DMS79 treated with DMSO at 0.1 percent for 48 hours (cell line): Measurements from ENCODE around the gene HIPK2.

Experiments used
- DNase-seq: peaks from one replicate; lab custom pipeline; 2025; lab: John Stamatoyannopoulos, UW

Gene HIPK2

DNA sequence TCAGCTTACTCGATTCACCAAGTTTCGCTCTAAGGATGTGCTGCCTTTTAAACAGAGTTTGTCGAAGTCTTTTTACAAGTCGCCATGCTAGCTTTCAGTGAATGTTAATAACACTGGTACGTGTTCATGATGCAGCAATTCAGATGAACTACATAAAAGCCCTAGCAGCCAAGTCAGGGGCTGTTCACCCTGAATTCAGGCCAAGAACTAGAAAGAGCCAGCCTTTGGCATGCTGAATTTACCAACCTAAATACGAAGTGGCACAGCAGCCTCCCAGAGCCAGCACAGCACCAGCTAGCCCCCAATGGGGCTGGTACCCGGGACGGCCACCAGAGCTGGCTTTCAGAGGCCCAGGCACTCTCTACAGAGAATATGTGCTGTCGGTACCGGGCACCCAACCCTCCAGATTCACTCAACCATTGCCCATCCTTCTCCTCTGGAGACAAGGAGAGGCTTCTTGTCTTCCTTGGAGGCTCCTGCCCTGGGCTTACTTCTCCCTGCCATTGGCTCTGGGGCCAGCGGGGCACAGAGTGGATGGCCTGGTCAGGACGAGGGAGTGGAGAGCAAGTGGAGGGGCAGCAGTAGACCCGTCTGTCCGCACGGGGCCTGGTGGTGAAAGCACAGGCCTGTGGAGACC, 64.2 kb downstream of the HIPK2 start:
- no peak for DNase-seq

DNA sequence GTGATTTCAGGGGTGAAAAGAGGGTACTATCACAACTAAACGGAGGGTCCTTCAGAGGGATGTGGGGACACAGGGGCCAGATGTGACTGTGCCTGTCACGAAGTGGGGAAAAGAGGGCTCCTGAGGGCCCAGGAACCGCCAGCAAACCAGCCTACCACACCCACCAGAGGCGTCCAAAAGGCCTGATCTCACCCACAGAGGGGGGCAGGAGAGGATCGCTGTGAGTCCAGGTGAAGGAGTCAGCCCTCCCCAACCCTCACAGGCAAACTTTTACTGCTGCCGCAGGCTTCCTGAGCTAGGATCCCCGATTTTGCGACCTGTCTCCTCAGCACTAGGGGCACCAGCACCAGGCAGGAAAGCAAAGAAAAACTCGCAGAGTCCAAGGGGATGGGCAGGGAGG, 64.7 kb downstream of the HIPK2 start:
- DNase-seq: no peak

DNA sequence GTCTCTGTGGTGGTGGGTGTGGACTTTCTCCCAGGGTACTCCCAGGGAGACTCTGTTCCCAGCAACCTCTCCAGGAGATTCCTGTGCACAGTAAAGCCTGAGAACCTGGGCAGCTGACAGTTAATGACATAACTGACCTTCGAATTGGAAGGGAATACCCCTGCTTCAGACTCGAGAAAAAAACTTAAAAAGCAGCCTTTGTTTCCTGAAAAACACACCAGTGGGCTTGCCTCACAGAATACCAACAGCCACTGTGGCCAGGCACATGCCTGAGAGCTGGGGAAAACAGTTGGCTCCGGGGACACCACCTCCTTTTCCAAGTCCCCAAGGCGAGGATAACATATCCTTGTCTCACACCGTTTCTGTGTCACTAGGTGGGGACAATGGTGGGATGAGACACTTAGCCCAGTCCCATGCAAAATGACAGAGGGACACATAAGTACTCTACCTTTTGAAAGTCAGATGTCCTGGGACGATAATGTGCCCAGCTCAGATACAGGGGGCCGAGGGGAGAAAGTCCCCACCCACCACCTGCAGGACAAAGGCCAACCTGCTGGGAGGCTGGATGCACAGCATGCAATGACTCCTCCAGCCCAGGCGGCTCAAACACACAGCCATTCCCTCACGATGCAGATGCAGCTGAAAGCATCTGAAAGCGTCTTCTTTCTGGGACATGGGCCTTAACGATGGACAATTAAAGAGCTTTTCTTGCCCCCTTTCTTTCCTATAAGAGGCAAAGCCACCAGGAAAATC, 65.6 kb downstream of the HIPK2 start:
- no peak for DNase-seq

DNA sequence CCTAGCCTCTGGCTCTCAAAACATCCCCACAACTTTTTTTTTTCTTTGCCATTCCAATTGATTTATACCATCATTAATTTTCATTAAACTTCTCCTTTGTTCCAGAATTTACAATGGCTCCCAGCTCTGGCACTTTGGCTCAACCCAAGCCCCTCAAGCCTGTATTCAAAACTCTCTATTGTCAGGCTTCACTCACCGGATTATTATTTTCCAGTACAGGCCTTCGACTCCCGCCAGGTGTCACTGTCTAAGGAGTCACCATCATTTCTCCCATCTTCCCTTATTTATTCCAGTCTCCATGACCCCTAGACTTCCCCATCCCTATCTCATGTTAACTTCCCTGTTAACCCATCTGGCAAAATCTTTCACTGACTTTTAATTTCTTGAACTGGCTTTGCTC, 67.8 kb downstream of the HIPK2 start:
- no peak for DNase-seq

DNA sequence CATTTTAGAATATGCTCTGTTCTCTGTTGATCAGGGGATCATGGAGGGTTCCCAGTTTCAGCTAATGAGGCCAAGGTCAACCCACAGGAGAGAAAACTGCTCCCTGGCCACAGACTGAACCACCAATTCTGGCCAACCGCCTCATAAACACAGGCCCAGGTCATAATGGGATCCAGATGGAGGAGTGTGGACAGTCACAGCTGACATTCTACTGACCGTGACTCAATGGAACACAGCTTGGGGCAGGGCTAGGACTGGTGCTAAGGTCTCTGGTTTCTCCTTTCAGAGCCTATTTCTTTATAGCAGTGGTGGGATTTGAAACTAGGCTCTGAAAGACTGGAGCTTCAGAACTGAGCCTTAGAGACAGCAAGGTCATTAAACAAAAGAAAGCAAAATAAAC, 68.3 kb downstream of the HIPK2 start:
- DNase-seq: no peak

DNA sequence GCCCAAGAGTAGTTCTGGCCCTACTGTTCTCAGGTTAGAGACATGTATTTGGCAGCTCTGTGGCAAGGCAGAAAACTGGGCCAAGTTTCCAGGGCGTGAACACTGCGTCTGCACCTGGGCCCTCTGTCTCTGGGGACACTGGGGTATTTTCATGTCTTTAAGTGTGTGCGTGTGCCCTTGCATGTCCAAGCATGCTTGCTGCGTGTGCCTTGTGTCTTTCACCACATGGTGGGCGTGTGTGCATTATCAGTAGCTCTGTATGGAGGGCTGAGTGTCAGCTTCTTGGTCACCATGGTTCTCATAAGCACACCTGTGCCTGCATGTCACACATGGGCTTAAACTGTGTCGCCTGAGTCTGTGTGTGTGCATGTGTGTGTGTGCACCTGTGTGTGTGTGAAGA, 69.3 kb downstream of the HIPK2 start:
- no peak for DNase-seq

DNA sequence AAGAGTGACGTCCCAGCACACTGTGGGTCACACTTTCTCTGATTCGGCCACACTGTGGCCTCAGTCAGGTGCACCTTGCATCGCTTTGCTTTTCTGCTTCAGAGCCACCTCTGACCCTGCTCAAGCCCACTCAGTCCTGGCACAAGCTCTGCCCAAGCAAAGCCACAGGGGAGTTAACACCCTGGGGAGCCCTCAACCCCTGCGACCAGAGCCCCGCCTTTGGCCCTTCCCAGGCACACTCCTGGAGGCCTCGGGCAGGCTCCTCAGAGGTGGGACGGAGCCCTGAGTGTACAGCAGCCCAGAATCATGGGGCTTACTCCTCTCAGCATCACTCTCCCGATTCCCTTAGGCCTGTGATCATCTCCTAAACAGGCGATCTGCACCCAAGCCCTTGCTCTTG, 71.0 kb downstream of the HIPK2 start:
- DNase-seq: no peak

DNA sequence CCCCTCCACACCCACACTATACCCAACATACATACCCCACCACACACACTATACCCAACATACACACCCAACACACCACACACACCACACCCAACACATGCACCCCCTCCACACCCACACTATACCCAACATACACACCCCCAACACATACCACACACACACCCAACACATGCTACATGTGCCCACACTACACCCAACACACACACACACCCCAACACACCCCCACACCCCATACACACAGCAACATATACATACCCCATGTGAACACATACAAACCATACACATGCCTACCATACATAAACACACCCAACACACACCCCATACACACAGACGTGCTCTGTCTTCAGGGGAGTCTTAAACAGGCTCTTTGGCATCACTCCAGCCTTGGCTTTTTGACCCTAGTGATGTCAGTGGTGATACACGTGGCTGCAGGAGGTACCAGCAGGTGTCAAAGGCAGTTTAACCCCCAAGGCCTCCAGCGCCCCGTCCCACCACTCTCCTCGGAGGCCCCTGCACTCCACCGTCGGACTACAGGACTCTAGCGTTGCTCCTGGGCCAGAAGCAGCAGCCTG, 73.4 kb downstream of the HIPK2 start:
- no peak for DNase-seq

DNA sequence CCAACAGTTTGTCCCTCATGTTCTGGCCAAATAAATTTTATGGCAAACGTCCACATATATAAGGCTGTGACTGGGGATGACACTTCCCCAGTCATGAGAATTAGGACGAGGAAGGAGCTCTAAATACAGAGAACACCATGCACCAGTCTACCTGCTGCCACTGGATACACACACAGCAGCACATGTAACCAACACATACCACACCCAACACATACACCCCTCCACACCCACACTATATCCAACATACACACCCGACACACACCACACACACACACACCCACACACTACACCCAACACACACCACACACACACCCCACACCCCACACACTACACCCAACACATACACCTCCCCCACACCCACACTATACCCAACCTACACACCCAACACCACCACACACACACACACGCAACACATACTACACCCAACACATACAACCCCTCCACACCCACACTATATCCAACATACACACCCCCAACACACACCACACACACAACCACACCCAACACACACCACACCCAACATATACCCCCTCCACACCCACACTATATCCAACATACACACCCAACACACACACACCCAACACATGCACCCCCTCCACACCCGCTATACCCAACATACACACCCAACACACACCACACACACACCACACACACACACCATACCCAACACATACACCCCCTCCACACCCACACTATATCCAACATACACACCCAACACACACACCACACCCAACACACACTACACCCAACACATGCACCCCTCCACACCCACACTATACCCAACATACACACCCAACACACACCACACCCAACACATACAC, 74.1 kb downstream of the HIPK2 start:
- no peak for DNase-seq

DNA sequence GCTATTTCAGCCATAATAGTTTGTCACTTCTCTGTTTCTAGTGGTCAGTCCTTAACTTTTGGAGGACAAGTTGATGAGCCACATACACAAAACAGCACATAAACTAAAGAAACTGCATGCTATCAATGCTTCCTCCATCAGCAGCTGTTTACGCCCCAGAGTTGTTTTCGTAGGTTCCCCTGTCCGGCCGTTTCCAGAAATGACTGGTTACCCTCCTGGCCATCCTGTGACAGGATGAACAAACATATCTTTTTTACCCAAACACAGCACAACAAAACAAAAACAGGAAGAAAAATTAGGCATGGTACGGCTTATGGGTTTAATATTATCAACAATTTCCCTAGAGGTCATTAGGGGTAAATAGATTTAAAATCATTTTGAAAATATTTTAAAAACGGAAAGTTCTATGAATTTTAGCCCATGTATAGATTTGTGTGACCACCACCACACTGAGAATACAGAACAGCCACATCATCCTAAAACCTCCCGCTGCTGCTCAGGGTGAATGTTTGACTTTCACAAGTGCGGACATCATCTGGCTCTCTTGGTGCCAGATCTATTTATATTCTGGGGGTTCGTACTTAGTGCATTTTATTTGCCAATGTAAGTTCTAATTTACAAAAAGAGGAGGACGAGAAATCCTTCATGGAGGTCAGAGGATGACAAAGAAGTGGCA, 74.8 kb downstream of the HIPK2 start:
- no peak for DNase-seq

DNA sequence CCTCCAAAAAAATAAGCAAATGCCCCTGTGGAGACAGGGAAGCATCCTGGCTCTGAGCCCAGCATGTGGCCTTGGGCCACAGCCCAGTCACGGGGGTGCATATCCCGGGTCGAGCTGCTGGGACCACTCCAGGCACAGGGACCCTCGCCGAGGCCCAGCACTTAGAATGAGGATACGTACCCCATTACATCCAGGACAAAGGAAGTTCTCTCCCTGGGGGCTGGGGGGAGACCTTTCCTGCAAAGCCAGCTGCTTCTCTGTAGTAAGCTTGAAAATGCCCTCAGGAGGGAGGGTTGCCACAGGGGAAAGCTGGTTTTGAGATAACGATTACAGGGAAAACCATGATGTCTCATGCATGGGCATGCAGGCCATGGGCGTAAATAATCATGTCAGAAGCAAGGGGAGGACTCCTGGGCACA, 75.5 kb downstream of the HIPK2 start:
- DNase-seq: peak; percentile 22

DNA sequence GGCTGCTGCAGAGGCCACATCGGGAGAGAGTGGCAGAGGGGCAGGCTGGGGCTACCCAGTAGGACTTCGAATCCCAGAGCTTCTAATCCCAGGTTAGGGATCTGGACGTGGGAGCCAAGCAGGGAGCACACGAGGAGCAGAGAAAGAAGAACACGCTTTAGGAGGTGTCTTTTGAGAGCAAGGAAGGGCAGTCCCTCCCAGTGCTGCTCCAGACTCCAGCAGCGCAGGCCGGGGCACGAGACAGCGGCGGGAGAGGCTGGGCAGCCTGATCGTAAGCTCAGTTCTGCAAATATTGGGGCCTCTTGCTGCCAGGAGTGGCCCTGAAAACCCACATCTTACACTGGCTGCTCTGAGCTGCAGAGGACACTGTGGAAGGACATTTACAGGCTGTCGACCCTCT, 75.9 kb downstream of the HIPK2 start:
- no peak for DNase-seq

DNA sequence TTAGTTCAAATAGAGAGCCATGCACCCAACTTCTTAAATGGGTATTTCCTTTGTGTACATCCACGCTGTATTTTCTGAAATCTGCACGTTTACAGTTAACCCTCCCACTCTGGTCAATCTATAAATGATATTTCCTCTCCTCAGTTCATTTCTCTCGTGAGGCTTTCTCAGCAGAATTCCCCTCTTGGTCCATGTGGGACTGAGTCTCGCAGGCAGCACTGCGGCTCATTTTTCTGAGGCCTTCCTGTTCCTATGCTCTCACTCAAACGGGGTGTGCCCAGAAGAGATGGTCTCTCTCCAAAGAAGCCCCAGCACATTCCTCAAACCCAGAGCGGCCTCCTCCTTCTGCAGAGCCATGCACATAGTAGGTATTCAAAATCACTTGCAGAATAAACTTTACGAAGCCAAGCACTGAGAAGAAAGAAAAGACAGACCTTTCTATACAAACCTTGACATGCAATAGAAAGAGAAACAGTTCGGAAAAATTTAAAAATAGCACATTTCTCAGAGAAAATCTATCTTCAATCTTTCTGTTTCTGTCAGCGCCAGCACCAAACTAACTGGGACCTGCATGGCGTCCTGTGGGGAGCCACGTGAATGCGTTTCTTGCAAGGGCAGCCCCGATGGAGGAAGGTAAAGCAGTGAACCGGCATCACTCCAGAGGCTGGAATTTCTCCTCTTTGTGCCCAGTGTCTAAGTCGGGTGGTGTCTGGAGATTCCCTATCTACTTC, 77.1 kb downstream of the HIPK2 start:
- no peak for DNase-seq

DNA sequence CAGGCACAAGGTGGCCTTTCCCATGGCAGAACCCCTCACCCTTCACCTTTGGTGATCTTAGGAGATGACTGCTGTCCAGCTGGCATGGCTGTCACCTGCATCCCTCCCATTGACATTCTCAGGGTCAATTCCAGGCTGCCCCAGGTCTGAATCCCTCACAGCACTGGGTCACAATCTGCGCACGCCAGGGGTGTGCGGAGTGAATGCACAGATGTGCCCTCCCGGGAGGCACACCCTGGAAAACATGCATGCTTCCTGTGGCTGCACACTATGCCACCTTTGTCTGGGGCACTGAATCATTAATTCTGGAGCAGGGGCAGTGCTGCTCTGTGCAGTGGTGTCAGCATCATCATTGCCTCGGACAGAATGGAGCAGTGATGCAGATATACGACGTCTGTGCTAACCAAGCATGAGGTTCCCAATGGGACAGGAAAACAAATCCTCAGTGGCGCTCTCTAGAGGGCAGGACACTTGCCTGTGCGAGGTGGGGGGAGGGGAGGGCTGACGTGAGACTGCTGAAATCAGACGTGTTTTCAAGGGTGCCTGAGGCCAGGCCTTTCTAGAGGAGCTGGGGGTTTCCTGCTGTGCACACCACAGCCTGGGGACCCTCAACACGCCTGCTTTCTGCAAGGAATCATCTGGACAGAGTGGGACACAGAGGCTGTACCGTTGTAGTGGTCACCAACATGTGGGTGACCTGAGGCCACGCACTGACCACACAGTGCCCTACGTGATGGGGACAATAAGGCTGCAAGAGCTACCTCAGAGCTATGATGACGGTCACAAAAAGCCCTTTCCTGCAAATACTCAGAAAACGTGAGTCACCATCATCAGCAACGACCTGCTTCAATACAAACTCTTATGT, 77.9 kb downstream of the HIPK2 start:
- no peak for DNase-seq

DNA sequence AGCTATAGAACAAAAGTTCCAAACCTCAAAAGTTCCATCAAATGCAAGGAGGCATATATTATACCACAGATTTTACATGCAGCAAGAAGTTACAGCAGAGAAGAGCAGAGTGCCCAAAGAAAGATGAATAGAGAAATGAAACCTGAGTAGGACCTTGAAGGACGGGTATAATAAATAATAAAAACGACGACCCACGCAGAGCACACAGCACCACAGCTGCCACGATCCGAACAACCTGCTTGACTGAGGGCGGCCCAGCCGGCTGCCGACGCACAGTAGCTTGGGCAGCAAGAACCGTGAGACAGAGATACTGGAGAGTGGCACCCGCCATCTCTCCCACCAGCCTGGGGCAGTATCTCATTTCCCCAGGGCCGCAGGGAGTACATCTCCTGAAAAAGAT, 79.0 kb downstream of the HIPK2 start:
- DNase-seq: no peak

DNA sequence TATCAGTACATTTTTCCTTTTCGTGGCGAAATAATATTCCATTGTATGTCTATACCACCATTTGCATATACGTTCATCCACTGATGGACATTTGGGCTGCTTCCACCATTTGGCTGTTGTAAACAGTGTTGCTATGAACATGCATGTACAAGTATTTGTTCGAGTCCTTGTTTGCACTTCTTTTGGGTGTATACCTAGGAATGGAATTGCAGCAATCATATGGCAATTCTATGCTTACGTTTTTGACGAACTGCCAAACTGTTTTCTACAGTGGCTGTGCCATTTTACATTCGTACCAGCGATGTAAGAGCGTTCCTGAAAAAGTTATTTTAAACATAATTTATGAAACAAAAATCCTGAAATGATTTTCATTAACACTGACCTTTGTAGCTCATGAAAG, 79.5 kb downstream of the HIPK2 start:
- DNase-seq: no peak

DNA sequence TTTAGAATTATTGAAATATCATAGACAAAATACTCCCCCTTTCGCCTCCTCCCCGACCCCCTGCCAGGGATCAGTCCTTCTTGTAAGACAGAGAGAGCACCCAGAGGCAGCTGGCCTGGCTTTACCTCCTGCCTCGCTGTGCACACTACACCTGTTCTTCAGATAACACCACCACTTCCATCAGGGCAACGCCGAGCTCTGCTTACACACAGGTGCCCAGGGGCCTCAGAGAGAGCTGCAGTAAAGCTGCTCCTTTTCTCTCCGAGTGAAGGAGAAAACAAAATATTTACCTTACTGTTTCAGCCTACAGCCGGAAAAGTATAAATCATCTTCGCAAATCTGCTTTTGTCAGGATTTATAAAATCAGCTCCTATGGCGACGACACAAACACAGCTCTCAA, 80.7 kb downstream of the HIPK2 start:
- no peak for DNase-seq

DNA sequence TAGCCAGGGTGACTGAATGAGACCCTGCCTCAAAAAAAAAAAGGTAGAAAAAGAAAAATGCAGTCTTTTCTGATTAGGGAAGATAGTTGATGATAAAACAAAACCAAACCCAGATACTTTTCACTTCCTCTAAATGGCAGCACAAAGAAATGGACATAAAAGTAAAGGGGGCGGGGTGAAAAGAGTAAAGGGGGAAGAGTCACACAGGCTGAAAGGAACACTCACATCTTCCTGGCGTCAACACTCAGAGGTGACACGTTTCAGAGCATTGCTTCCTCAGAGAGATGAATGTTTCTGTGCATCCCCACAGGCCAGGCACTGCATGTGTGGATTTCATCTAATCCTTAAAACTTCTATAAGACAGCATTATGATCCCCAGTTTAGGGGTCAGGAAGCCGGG, 81.2 kb downstream of the HIPK2 start:
- DNase-seq: no peak

DNA sequence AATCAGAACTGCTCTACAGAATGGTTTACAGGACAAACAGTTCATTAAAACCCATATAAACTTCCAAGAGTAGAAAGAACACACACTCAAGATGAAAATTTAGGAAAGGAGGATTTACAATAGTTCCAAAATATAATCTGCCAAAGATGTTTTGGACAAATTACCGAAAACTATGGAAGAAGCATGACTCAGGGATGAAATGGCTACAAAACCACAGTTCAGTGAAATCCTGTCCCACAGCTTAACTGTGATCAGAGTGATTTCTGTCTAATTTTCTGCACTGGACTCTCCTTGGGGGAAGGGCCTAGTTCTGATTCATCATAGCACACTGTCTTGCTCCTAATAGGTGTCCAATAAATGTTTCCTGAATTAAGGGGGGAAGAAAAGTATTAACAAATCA, 82.2 kb downstream of the HIPK2 start:
- no peak for DNase-seq

DNA sequence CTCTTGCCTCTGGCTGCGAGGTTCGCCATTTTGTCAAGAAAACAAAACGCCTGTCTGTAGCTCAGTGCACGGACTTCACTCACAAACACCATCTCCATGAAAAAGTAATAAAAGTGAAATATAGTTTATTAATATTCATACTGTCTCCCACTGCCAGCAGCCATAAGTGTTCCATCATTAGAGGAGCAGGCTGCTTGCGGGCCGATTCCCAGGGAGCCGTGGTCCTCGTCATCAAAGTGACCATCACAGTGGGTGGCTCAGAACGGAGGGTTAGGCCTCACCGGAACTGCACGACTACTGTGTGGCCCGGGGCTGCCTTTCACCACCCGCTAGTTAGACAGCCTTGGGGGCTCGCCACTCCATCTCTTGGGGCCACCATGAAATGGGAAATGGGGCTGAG, 82.7 kb downstream of the HIPK2 start:
- no peak for DNase-seq

DNA sequence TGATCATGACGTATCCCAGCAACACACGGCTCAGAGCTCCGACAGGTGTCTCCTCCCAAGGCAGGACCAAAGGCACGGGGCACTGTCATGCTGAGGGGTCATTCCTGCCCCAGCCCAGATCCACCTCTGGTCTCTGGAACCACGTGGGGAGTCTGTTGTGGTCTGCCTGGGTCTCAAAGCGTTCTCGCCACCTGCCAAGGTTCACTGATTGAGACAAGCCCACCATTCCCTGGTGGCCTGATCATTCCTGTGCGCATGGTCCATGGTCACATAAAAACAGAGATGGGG, 83.5 kb downstream of the HIPK2 start:
- DNase-seq: no peak
